NCI-H446 (cell line): ENCODE measurements around the gene PRMT5.
A peak's percentile ranks its signal among the peaks of the same experiment; 100 is the strongest.
"Not testable (repeated sequence)": the region's sequence is repeated elsewhere in the genome, so short reads cannot be mapped to it uniquely, and the experiment has no call there.

ENCODE experiments used
- DNase-seq, 2 experiments: peaks; one replicate each; lab custom pipeline; 2025; lab: John Stamatoyannopoulos, UW

The PRMT5 gene

GRCh38 chr14:22932146-22932545 is 3.0 kb upstream of the PRMT5 start:
- no peak for DNase-seq

- no peak for DNase-seq
These were observed 787 bp upstream of the PRMT5 start for GRCh38 chr14:22929961-22930364.

- DNase-seq: no peak
These were observed 706 bp downstream of the PRMT5 start for GRCh38 chr14:22928237-22929103.

- DNase-seq: no peak
These were observed 2.9 kb downstream of the PRMT5 start for GRCh38 chr14:22926316-22926715.

- DNase-seq: no peak
These were observed 3.7 kb downstream of the PRMT5 start for GRCh38 chr14:22925513-22925912.

DNA sequence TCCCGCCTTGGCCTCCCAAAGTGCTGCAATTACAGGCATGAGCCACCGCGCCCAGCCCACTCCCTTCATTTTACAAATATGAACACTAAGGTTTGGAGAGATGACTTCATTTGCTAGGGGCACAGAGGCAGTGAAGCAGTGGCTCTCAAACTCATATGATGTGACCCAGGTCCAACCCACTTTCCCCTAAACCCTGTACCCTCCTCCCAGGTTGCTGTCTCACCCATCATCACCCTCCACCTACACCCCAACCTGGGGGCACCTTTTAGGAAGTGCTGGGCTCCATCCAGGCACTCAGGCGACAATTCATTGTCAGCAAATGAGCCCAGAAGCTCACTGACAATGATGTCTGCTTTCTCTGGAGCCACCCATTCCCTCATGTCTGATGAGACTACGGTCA is 5.4 kb downstream of the PRMT5 start:
- DNase-seq: no peak

DNA sequence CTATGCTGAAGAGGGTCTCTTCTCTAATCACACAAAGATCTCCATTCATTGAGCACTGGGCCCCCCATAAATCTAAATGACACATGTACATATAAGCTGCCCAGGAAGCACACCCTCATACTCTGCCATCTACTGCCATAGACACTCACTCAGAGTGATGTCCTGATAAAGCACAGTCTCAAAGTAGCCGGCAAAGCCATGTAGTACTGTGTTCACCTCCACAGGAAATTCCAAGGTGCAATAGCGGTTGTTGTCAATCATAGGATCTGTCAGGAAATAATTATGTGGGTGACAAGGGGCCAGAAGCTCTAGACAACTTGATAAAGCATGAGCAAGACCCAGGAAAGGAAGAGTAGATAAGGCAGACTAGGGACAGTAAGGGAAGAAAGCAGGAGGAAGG is 6.9 kb downstream of the PRMT5 start:
- DNase-seq: no peak

- no peak for DNase-seq
These were observed 8.5 kb downstream of the PRMT5 start for GRCh38 chr14:22920697-22921096.

DNA sequence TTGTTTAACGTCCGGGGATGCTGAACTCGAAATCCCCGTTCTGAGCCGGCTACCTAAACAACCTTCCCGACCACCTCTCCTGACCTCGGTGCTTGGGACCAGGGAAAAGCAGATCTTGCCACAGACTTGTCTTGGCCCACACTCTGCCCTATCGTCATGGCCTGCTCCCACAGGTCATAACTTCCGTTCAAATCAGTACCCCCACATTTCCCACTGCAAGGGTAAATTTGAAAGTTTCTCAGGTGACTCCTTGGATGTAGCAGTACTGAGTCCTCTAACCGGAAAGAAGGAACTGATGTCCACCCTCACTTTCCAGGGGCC is 9.6 kb downstream of the PRMT5 start:
- no peak for DNase-seq

DNA sequence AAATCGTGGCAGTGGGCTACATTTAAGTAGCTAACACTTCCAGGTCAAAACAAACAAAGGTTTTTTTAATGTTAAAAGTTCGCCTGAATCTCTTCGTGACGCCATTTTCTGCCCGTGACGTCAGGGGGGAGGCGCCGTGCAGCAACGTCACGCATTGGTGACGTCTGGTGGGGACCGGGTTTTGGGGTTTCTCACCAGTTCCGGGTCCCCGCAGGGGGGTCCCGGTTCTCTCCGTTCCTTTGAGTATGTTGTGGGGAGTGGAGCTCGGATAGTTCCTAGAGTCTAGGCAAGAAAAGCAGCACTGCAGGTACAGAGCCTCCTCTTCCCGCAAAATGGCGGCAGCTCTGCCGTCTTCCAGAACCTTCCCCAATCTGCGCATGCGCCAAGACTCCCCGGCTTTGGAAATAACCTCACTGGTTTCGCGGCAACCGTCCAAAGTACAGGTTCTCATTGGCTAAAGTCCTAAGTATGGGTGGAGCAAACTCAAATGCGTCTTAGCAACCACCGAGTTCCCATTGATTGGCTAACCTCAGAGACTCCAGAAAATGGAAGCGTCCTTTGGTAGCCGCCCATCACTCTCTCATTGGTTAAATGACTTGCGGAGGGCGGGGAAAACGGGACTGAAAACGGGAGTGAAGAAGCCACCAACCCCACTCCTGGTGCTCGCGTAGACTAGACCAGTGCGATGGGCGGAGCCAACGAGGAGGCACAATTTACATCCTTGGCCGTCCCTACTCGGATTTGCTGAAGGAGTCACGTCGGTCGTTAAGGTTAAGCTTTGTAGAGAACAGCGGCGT is 10.2 kb downstream of the PRMT5 start, which contains the start of gene RBM23:
Gene RBM23 (minus strand): TSS at position 346 of the 797 bp plus-strand sequence.
- peak; percentile 100 for DNase-seq

GRCh38 chr14:22915886-22916521 is 13.2 kb downstream of the PRMT5 start:
- DNase-seq: no peak

DNA sequence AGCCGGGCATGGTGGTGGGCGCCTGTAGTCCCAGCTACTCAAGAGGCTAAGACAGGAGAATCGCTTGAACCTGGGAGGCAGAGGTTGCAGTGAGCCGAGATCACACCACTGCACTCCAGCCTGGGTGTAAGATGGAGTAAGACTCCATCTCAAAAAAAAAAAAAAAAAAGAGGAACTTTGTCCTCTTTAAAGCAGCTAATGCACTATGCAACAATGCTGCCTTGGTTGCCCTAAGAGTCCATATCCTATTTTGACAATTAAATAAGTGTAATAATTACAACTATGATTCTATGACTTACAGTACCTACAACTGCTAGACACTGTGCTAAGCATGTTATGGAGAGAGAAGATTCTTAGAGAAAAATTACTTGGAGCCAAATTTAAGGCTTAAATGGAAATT is 14.3 kb downstream of the PRMT5 start:
- DNase-seq: not testable (repeated sequence)

GRCh38 chr14:22910916-22911315 is 18.3 kb downstream of the PRMT5 start:
- no peak for DNase-seq

DNA sequence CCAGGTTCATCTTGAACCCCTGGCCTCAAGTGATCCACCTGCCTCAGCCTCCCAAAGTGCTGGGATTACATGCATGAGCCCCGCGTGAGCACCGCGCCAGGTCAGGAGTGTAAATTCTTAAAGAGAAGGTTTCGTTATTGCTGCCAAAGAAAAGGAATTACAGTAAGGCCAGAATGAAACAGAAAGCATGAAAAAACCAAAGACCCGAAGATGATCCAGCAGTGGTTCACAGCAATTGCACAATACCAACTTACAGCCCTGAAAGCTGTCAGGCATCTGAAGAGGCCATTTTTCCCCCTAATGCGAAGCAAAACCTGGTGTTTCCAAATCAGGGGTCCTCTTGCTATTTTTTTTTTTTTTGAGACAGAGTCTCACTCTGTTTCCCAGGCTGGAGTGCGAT is 20.6 kb downstream of the PRMT5 start:
- DNase-seq: no peak

GRCh38 chr14:22907429-22907828 is 21.7 kb downstream of the PRMT5 start:
- DNase-seq: no peak

DNA sequence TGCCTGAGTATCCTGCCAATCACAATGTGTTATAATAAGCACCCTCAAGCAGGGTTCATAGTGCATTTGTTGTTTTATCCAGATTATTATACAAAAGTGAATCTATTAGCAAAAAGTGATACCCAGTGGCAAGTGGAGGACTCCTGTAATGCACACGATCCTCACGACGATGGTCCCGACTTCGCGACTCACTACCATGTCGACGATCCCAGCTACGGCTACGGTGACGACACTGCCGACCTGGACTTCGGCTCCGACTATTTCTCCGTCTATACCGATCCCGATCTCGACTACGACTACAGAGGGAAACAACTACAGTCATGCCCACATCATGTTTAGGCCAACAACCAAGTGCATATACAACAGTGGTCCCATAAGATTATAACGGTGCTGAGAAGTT is 23.1 kb downstream of the PRMT5 start:
- no peak for DNase-seq

- no peak for DNase-seq
These were observed 23.5 kb downstream of the PRMT5 start for GRCh38 chr14:22905627-22906026.

DNA sequence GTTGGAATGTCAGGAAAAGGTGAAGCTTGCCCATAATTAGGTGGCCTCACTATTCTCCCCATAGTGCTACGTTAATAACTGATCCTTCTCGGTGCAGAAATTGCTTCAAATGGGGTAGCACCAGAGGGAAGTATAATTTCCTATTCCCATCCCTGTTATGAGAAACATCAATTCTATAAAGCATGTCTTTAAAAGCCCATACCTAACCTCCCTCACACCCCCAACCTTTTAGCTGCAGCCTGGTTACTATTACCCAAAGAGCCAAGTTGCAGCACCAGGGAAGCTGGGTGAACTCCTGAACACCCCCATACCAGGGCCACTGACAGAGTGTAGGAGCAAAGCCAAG is 25.5 kb downstream of the PRMT5 start:
- DNase-seq: no peak

DNA sequence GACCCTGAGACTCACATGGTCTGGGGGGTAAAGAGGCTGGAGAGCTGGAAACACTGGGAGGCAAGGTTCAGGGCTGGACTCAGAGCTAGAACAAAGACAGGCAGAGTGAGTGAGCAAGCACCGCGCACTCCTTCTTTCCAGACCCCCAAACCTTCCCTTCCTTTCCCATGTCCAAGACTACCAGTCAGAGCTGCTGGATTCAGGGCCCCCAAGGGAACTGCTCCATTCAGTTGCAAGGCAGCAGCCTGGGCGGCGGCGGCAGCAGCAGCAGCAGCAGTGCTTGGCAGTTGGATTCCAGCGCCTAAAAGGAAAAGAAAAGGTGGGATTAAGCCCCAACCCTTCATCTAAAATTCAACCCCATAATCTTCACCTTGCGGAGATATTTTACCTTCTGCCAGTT is 27.4 kb downstream of the PRMT5 start:
- DNase-seq: no peak

DNA sequence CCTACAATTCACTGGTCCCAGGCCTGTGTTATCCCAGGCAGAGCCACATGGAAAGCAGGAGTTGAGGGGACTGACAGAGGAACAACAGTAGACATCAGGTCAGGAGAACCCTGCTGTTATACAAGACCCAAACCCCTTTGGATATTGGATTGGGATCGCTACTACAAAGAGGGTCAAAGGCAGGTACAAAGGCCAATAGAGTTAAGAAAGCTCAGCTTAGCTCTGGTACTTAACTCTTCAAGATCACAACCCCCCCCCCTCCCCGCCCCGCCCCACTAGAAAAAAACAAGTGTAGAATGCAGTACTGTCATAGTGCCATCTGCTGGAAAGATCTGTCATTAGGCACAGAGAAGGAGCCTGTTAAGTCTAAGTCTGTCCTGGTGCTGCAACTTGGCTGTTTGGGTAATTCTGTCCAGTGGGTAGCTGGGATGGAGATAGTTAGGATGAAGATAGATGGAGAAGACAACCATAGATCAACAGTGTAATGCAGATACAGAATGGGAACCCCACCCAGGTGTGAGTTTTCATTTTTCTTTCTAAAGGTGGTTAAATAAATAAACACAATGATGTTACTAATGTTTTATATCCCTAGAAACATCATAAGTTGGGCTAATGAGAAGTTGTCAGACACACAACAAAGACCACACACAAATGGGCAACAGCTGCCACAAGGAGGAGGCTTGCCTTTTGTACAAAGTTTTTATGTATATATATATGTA is 28.9 kb downstream of the PRMT5 start:
- peak; percentile 38 to 44 for DNase-seq

DNA sequence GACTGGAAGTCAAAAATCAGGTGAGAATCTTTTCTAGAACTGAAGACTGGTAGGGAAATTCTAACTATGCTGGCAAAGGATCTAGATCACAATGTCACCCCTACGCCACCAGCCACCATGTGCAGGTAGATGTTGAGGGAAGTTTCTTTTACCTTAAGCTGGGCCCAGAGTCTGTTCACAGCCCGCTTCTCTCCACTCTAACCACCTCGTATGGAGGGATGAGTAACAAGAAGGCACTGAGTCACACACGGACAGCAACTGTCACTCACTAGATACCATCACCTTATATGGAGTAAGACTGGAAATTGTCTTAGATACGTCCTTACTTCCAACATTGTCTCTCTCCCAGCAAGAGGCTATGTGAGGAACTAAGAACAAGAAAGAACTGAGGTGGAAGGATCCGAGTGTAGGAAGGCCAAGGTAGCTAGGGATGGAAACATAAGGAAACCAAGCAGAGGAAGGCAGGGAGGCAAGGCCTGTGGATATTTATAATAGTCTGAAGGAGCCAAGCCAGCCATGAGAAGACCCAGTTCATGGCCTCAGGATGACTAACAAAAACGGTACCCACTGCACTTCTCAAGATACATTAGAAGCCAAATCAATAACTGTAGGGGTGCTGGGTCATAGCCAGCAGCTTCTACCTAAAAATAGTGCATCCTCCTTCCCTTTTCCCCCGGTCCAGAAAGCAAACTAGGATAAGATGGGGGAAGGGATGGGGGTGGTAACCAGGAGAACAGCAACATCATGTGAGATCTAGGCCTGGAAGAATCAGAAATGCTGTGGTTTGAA is 30.7 kb downstream of the PRMT5 start:
- no peak for DNase-seq
